NCI-H146 (cell line): ENCODE data around the gene CHDH.

Experiments
- DNase-seq: peaks from one replicate; lab custom pipeline; 2025; lab: John Stamatoyannopoulos, UW

Gene CHDH

DNA sequence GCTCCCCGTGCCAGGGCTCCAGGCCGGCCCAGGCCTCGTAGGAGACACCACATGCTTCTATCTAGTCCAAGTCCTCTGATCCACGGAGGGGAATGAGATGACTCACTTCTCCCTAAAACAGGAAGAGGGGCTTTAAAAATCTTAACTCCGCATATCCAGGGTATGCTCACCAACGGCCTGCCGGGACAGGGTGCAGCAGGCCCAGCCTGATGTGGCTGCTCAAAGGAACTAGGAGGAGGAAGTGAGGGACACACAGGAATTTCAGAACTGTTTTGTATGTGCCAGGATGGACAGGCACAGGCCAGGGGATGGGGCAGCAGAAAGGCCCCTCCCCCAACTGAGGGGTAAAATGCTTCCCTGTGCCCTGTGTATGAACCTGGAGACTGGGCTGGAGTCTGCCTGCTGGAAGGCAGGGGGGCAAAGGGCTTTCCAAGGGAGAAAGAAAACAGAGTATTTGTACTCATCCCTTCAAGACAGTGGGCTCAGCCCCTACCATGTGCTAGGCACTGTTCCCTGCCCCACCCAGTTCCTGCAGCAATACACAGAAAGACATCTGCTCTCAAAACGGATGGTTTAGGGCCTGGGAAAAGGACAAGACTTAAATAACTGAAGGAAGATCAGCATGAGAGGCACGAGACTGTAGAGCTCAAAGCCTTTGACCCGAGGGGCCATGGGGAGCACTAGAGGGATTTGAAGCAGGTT lies 22.1 kb downstream of the CHDH start:
- no peak for DNase-seq

DNA sequence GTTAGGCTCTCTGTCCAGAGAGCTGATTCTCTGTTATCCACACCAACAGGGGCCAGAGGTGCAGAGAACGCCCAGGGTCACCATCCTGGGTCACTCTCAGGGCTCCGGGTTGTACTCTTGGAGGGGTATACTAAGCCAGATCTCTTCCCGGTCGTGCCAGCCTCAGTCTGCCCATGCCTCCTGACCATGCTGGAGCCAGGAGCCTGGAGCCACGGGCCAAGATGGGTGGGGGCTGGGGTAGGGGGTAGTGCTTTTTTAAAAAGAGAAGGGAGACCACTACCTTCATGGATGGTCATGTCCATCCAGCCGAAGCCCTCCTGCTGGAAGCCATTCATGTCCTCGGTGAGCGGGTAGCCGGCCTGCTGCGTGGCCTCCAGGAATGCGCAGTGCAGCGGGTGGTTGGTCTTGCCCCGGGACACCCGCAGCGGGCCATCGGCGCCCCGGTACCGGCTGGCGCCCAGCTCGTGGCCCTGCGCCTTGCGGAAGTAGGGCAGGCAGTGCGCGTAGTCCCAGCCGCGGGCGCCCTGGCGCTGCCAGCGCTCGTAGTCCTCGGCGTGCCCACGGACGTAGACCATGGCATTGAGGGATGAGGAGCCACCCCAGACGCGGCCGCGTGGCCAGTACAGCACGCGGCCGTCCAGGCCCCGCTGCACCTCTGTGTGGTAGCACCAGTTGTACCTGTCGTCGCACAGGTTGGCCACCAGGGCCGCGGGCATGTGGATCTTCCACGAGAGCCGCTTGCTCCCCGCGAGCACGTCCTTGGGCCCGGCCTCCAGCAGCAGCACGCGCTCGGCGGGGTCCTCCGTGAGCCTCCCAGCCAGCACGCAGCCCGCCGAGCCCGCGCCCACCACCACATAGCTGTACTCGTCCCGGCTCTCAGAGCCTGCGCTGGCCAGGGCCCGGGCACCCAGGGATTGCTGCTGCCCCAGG lies 22.9 kb downstream of the CHDH start:
- no peak for DNase-seq

DNA sequence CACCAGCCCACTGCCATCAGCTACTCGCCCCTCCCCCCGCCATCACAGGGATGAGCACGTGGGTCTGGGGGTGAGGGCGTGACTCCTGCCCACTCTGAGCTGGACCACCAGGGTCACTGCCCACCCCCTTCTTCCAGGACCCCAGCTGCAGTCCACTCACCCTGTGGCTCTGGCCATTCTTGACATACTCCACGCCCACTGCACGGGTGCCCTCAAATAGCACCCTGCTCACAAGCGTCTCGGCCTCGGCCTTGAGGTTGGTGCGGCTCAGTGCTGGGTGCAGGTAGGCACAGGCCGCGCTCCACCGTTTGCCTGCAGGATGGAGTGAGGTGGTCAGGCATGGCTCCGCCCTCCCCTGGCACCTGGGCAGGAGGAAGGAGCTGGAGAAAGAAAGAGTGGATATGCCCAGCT lies 23.9 kb downstream of the CHDH start:
- DNase-seq = no peak

DNA sequence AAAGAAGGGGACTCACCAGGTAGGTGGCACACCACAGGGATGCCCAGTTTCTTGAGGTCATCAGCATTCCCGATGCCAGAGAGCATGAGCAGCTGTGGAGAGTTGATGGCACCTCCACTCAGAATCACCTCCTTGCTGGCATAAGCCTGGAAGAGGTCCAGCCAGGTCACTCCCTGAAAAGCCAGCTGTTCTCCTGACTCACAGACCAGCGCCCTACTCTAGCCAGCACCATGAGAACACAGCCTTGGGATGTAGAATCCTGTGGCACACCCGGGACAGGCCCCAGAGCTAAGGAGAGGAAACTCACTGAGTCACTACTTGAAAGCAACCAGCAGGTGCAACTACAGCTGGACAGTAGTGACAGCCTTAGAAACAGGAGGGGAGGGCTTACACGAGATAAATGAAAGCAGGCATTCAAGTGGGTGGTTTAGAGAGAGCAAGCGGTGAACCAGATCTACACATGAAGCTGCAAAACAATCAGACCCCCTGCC lies 24.5 kb downstream of the CHDH start:
- DNase-seq = no peak

DNA sequence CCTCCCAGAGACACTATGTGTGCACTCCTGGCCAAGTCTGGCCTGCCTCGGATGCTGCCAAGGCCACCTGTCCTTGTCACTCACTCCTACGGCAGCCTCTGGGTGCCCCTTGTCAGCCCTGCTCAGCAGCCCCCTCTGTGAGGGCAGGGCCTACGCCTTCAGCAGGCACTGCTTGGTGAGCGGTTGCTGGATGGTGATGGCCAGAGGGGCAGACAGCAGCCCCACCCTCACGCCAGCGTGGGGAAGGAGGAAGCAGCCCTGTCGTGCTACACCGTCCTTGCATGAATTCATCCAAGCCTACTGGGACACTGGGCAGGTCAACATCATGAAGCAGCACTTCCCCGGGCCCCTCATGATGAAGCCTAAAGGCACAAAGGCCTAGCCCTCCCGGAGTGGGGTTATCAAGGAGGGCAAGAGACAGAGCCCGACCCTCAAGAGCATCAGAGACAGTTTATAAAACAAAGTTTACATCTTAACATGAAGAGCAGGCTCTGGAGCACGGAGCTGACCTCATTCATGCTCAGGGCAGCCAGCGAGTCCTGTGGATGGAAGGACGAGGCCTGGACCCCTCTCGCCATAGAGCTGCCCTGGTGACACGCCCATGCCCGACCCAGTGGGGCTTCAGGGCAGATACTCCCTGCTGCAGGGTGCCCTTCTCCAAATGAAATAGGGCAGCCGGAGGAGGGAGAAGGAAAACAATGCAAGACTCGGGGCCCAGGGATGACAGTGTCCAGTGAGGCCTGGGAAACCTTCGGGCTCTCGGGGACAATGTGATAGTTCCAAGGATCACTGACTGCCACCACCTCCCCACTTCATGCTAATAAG lies 25.3 kb downstream of the CHDH start:
- no peak for DNase-seq

DNA sequence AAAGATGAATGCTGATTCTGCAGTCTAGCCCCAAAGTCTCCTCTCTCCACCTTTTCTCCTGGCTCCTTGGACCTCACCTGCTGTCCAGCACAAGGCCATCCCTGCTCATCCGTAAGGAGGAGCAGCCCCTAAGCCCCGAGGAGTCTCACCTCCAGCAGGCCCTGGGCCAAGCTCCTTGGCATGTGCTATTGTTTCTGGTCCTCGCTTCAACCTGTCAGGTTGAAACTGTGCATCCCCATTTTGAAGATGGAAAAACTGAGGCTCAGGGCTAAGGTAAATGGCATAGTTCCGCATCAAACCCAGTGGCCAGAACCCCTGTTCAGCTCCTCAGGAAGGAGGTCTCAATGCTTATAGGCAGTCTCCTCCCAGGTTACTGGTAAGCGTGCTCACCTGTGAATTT lies 26.1 kb downstream of the CHDH start:
- no peak for DNase-seq

DNA sequence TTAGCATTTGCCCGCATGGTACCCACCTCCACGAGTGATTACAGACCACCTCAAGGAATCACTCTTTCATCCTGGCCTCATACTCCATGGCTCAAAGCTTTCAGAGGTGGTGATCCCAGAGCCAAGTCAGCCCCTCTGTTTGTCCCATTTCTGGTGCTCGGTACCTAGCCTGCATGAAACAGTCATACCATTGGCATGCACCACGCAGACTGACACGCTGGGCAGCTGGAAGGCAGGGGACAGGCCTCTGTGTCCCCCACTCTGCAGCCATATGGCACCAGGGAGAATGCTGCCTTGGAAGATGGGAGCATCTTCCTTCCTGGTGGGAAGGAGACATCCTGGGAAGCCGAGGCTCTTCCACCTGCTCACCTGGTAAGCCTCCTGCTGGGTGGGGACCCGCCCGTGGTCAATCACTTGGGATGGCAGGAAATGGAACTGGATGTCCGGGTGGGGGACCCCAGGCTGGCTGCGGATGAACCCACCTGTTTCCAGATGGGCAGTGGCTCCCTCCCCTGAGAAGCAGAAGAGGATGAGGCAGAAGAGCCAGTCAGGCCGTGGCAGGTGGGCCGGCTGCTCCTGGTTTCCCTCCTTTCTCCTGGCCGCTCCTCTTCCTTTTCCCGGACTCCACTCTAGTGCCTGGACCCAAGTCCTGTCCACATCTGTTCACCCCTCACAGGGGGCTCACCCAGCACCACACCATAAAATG lies 26.9 kb downstream of the CHDH start:
- no peak for DNase-seq

DNA sequence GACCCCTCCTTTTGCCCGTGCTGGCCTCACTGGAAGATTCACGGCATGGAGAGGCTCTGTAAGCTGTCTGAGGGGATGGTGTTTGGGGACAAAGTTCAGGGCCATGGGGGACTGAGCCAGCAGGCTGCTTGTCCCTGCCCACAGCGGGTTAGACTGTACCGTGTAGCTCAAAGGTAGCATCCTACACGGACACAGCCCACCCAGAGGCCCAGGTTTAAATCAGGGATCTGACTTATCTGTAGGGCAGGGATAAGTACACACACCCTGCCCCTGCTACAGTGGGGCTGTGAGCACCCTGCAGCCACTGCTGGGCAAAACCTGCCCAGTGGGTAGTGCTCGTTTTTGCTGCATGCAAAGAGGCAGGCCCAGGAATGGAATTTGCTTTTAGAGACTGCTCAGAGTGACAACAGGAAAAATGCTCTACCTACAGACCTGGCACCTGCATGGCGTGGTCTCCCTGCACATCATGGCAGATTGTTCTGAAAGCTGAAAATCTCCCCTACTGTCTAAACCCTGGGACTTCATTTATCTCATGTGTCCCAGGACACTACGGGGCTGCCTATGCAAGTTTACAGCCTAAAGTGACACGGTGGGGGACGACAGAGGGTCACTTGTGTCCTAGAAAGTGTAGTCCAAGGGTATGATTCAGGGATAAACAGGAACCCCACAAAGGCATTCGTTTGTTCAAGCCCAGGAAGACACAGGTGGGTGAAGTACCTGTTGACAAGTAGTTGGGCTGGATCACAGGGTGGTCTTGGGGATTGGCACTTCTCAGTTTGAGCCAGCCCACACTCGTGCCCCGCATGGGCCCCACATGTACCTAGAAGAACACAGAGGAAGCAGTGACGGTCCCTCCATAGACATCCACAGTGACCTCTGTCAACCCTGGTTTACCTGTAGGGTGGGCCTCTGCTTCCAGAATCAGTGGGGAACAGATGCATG lies 27.7 kb downstream of the CHDH start:
- DNase-seq = no peak

DNA sequence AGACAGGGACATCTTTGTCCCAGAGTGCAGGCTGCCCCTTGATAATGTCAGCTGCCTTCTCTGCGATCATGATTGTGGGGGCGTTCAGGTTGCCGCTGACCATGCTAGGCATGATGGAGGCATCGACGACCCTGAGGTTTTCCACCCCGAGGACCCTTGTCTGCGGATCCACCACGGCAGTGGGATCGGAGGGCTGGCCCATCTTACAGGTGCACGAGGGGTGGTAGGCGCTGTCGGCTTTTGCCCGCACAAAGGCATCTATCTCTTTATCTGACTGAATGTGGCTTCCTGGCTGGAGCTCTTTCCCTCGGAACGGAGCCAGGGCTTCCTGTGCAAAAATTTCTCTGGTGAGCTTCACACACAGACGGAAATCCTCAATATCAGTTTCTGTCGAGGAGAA lies 28.4 kb downstream of the CHDH start:
- DNase-seq = no peak

DNA sequence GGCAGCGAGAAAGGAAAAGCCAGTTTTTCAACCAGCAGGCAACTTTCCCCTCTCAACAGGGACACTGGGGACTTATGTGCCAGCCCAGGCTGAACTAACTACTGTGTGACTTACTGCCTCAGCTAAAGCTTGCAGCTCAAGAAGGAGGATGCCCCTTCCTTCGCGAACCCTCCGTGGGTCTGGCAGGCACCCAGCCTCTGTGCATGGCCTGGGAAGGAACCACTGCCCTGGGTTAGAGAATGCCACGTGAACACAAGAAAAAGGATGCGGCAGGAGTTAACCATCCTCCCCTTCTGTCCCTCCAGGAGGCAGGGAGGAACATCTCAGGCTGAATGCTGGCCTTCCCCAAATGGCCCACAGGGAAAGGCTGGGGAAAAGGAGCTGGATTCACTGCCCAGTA lies 29.0 kb downstream of the CHDH start:
- DNase-seq = no peak

DNA sequence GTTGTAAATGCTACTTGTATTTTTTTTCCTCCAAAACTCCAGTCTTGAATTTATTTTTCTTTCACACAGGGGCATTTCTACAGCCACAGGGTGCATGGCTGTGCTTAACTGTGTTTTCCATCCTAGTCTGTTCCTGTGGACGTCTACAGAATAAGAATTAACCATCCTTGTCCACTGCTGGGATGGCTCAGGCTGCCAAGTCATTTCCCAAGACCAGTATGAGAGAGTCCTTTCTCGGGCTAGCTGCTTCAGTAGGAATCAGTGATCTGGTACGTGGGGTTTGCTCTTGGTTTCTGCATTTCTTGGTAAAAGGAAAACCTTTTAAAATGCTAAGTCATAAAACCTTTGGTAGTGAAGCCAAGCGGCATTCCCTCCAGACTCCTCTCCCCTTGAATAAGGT lies 29.8 kb downstream of the CHDH start:
- no peak for DNase-seq

DNA sequence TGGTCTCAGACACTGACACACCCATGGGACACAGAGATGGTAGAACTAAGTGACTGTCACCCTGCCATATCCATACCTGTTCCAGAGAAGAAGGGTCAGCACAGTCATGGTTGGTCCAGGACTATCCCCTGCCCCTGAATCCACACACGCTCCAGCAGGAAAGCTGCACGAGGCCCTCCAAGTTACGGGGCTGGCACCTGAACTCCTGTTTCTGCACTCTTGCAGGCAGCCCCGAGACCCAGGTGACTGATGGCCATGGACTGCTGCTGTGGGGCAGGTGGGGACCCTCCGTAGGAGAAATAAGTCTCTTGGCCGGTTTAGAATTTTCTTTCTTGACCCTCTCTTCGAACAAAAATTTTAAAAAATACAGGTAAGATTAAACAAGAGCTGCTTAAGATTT lies 30.6 kb downstream of the CHDH start:
- DNase-seq = no peak

DNA sequence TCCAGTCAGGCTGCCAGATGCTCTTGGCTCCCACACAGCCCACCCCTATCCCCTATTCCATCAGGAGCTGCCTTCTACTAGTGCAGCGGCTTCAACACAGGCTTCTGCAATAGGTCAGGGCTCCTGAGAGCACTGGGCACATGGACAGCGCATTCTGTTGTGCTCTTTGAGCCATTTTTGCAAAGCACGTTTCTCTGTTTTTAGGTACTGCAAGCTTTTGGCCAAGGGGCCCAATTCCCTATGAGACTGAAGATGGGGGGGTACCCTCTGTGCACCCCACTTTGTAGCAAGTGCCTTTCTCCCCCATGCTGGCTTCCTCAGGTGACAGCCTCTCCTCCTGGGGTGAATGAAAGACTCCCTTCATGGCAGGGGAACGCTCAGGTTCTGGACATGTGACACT lies 31.2 kb downstream of the CHDH start:
- DNase-seq = no peak

DNA sequence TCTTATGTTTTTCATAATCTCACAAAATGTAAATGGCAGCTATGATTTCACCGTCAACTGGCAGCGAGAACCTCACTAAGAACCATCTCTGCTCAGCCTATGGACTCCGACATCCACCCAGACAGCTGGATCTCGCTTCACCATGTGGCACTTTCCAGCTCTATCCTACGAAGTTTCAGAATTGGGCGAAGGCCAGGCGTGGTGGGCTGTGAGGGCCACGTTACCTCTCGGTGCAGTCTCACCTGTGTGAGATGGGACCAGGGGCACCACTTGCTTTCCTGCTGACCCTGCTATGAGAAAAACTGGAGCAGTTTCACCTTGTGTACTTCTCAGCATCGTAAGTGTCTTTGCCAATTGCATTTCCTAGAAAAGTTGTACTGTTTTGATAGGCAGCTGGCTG lies 32.3 kb downstream of the CHDH start:
- no peak for DNase-seq

DNA sequence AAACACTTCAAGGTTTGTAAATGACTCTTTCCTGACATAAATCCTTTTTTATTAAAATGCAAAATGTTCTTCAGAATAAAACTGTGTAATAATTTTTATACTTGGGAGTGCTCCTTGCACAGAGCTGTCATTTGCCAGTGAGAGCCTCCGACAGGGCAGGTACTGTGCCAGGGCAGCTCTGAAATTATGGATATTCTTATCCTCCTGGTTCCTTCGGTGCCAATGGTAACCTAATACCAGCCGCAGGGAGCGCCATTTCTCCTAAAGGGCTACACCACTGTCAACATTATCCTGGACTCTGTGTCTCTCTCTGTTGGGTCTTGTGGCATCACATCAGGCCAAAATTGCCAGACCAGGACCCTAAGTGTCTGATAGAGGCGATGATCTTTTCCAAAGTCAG lies 33.0 kb downstream of the CHDH start:
- no peak for DNase-seq

DNA sequence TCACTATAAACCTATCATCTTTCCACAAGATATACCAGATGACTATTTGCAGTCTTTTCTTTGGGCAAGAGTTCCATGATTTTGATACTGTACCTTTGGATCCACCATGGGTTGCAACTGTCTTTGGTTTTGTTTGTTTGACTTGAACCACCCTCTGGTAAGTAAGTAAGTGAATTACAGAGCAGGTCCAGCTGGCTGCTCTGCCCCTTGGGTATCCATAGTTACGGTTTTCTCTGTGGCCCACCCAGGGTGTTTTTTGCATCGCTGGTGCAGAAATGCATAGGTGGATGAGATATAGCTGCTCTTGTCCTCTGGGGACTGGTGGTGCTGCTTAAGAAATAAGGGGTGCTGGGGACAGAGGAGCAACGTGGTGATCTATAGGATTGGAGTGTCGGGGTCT lies 33.8 kb downstream of the CHDH start:
- DNase-seq = no peak

DNA sequence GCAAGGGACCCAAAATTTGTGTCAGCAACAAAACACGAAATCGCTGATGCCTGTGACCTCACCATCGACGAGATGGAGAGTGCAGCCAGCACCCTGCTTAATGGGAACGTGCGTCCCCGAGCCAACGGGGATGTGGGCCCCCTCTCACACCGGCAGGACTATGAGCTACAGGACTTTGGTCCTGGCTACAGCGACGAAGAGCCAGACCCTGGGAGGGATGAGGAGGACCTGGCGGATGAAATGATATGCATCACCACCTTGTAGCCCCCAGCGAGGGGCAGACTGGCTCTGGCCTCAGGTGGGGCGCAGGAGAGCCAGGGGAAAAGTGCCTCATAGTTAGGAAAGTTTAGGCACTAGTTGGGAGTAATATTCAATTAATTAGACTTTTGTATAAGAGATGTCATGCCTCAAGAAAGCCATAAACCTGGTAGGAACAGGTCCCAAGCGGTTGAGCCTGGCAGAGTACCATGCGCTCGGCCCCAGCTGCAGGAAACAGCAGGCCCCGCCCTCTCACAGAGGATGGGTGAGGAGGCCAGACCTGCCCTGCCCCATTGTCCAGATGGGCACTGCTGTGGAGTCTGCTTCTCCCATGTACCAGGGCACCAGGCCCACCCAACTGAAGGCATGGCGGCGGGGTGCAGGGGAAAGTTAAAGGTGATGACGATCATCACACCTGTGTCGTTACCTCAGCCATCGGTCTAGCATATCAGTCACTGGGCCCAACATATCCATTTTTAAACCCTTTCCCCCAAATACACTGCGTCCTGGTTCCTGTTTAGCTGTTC lies 34.9 kb downstream of the CHDH start:
- no peak for DNase-seq

DNA sequence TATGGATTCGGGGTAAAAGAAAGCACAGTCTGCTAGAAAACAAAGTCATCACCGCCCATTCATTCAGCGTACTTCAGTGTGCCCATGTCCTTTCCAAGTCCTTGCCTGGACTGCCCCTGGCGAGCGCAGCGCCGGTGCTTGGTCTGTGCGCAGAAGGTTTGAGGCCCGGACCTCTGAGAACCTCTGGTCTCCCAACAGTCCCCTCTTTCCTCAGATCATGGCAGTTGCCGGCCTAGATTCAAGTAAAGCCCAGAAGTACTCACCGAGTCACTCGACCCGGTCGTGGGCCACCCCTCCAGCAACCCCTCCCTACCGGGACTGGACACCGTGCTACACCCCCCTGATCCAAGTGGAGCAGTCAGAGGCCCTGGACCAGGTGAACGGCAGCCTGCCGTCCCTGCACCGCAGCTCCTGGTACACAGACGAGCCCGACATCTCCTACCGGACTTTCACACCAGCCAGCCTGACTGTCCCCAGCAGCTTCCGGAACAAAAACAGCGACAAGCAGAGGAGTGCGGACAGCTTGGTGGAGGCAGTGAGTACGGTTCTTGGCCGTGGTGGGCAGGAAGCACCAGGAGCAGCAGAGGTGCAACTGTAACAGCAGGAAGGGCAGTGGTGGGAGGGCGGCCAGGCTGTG lies 36.3 kb downstream of the CHDH start:
- no peak for DNase-seq

DNA sequence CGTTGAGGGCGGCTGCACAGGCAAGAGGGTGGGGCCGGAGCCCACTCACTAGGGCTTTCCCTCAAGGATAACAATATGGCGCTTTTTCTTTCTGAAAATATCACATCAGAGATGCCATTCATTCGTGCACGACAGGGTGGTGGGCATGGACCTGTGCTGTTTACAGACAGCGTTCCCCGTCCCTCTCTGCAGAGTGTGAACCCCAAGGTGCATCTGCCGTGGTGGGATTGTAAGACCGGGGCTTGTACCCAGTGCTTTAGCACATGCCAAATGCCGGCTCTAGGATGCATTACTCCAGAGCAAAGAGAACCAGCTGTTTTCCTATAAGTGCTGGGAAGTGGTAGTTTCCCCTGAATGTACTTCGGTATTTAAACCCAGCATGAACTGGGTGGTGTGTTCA lies 37.0 kb downstream of the CHDH start:
- no peak for DNase-seq
